ENCODE measurements around the gene SPHK2.
"Not testable (repeated sequence)": the region's sequence is repeated elsewhere in the genome, so short reads cannot be mapped to it uniquely, and the experiment has no call there.

Gene SPHK2

GRCh38 chr19:48637449-48637947, 18.2 kb downstream of the SPHK2 start:
- DNase-seq (ENCODE audit: low read depth) = peak; percentile 98

- DNase-seq (ENCODE audit: low read depth) = peak; percentile 94
Measured at GRCh38 chr19:48637948-48638830, 18.9 kb downstream of the SPHK2 start.

- no peak for DNase-seq (ENCODE audit: low read depth)
Measured at GRCh38 chr19:48638831-48639381, 19.6 kb downstream of the SPHK2 start.

- no peak for DNase-seq (ENCODE audit: low read depth)
Measured at GRCh38 chr19:48639483-48640375, 20.4 kb downstream of the SPHK2 start.

- DNase-seq (ENCODE audit: low read depth) = no peak
Measured at GRCh38 chr19:48641850-48642249, 22.5 kb downstream of the SPHK2 start.

- DNase-seq (ENCODE audit: low read depth) = no peak
Measured at GRCh38 chr19:48642862-48643261, 23.6 kb downstream of the SPHK2 start.

GRCh38 chr19:48644355-48644754, 25.0 kb downstream of the SPHK2 start:
- no peak for DNase-seq (ENCODE audit: low read depth)

GRCh38 chr19:48644839-48645619, 25.7 kb downstream of the SPHK2 start:
- peak; percentile 60 for DNase-seq (ENCODE audit: low read depth)

- DNase-seq (ENCODE audit: low read depth) = no peak
Measured at GRCh38 chr19:48645620-48646000, 26.3 kb downstream of the SPHK2 start.

- peak; percentile 67 for DNase-seq (ENCODE audit: low read depth)
Measured at GRCh38 chr19:48646001-48646721, 26.9 kb downstream of the SPHK2 start, which contains the start of gene CA11. TSS of gene CA11 (minus strand) at chr19:48646187. CDS start at chr19:48645632, 555 bp downstream.

GRCh38 chr19:48646722-48647216, 27.5 kb downstream of the SPHK2 start:
- no peak for DNase-seq (ENCODE audit: low read depth)

- DNase-seq (ENCODE audit: low read depth) = no peak
Measured at GRCh38 chr19:48648134-48648533, 28.8 kb downstream of the SPHK2 start.

- DNase-seq (ENCODE audit: low read depth) = no peak
Measured at GRCh38 chr19:48650974-48651682, 31.8 kb downstream of the SPHK2 start.

- no peak for DNase-seq (ENCODE audit: low read depth)
Measured at GRCh38 chr19:48651683-48652048, 32.4 kb downstream of the SPHK2 start.

- DNase-seq (ENCODE audit: low read depth) = no peak
Measured at GRCh38 chr19:48654299-48655059, 35.2 kb downstream of the SPHK2 start.

GRCh38 chr19:48656840-48657474, 37.7 kb downstream of the SPHK2 start:
- DNase-seq (ENCODE audit: low read depth) = peak; percentile 84

GRCh38 chr19:48657828-48658227, 38.5 kb downstream of the SPHK2 start:
- not testable (repeated sequence) for DNase-seq (ENCODE audit: low read depth)

GRCh38 chr19:48658483-48658882, 39.2 kb downstream of the SPHK2 start:
- DNase-seq (ENCODE audit: low read depth) = no peak

GRCh38 chr19:48659768-48660167, 40.5 kb downstream of the SPHK2 start:
- DNase-seq (ENCODE audit: low read depth) = no peak
